Muscle layer of colon (tissue), 2 donors: ENCODE measurements around the gene MRPL49.

Experiments
- H3K27ac ChIP-seq: one replicate; pipeline ENCODE4 v1.7.0; 2013; ENCODE audit warnings: low read depth, mild to moderate bottlenecking, low read length, moderate library complexity
- H3K27me3 ChIP-seq, 2 donors: one replicate each; pipeline ENCODE4 v1.7.0; 2013; ENCODE audit warnings: low read length in 2 of 2, mild to moderate bottlenecking in 2 of 2; ENCODE audit not compliant: insufficient read depth in 2 of 2, control insufficient read depth in 1 of 2
- H3K36me3 ChIP-seq: one replicate; pipeline ENCODE4 v1.7.0; 2013; ENCODE audit warnings: mild to moderate bottlenecking, low read length; ENCODE audit not compliant: insufficient read depth
- H3K4me1 ChIP-seq: one replicate; pipeline ENCODE4 v1.7.0; 2013; ENCODE audit warnings: mild to moderate bottlenecking, low read length; ENCODE audit not compliant: insufficient read depth
- H3K4me3 ChIP-seq, 2 donors: one replicate each; pipeline ENCODE4 v1.7.0; 2013; ENCODE audit warnings: low read length in 2 of 2, low read depth in 1 of 2, mild to moderate bottlenecking in 1 of 2, moderate library complexity in 1 of 2
- H3K9ac ChIP-seq: one replicate; pipeline ENCODE4 v1.7.0; 2013; ENCODE audit warnings: low read length
- H3K9me3 ChIP-seq: one replicate; pipeline ENCODE4 v1.7.0; 2013; ENCODE audit warnings: mild to moderate bottlenecking, low read length
- donor health status: abdominal sarcoma.
- donor health status: Adenocarcinoma of cecum.

Gene MRPL49

GRCh38 chr11:65124480-65125196 is 2.5 kb downstream of the MRPL49 start:
- peaks cover 63% of the 10 kb centered on the region for H3K36me3 ChIP-seq
- no peak overlapping the region for H3K4me3 ChIP-seq
- no peaks in the 10 kb centered on the region for H3K9me3 ChIP-seq
- H3K4me1 ChIP-seq: peaks cover 11% of the 10 kb centered on the region
- no peaks in the 10 kb centered on the region for H3K27me3 ChIP-seq
- no peak overlapping the region for H3K9ac ChIP-seq
- no peak overlapping the region for H3K27ac ChIP-seq

GRCh38 chr11:65125197-65126056 is 3.3 kb downstream of the MRPL49 start:
- Histone ChIP-seq H3K27ac (no peak overlapping the region), H3K9me3 (no peaks in the 10 kb centered on the region), H3K9ac (no peak overlapping the region), H3K36me3 (peaks cover 63% of the 10 kb centered on the region), H3K4me3 (no peak overlapping the region), H3K27me3 (no peaks in the 10 kb centered on the region), H3K4me1 (peaks cover 11% of the 10 kb centered on the region)

GRCh38 chr11:65126624-65127274 is 4.6 kb downstream of the MRPL49 start:
- no peaks in the 10 kb centered on the region for H3K27me3 ChIP-seq
- H3K9ac ChIP-seq: no peak overlapping the region
- H3K4me3 ChIP-seq: no peak overlapping the region
- H3K9me3 ChIP-seq: no peaks in the 10 kb centered on the region
- H3K36me3 ChIP-seq: peaks cover 69% of the 10 kb centered on the region
- H3K4me1 ChIP-seq: no peaks in the 10 kb centered on the region
- no peak overlapping the region for H3K27ac ChIP-seq

- Histone ChIP-seq H3K4me1 (peaks cover 4% of the 10 kb centered on the region), H3K27me3 (no peaks in the 10 kb centered on the region), H3K27ac (no peak overlapping the region), H3K36me3 (peaks cover 78% of the 10 kb centered on the region), H3K9me3 (no peaks in the 10 kb centered on the region), H3K9ac (no peak overlapping the region), H3K4me3 (no peak overlapping the region)
Observed at GRCh38 chr11:65127473-65128181, 5.5 kb downstream of the MRPL49 start.

GRCh38 chr11:65128182-65129145 is 6.3 kb downstream of the MRPL49 start:
- H3K27ac ChIP-seq: no peak overlapping the region

GRCh38 chr11:65129649-65130441 is 7.7 kb downstream of the MRPL49 start:
- no peak overlapping the region for H3K9ac ChIP-seq
- no peaks in the 10 kb centered on the region for H3K9me3 ChIP-seq
- H3K4me1 ChIP-seq: peaks cover 16% of the 10 kb centered on the region
- no peak overlapping the region for H3K27ac ChIP-seq
- H3K4me3 ChIP-seq: no peak overlapping the region
- H3K27me3 ChIP-seq: no peaks in the 10 kb centered on the region
- peaks cover 75% of the 10 kb centered on the region for H3K36me3 ChIP-seq

More at GRCh38 chr11:65128182-65129145, 6.3 kb downstream of the MRPL49 start:
- Histone ChIP-seq H3K4me1 (peaks cover 12% of the 10 kb centered on the region), H3K9ac (no peak overlapping the region), H3K27me3 (no peaks in the 10 kb centered on the region), H3K9me3 (no peaks in the 10 kb centered on the region), H3K36me3 (peaks cover 83% of the 10 kb centered on the region), H3K4me3 (no peak overlapping the region)

- Histone ChIP-seq H3K4me3 (no peak overlapping the region), H3K27me3 (no peaks in the 10 kb centered on the region), H3K9me3 (no peaks in the 10 kb centered on the region), H3K4me1 (peaks cover 20% of the 10 kb centered on the region), H3K27ac (no peak overlapping the region), H3K9ac (no peak overlapping the region), H3K36me3 (peaks cover 70% of the 10 kb centered on the region)
Observed at GRCh38 chr11:65130631-65131416, 8.7 kb downstream of the MRPL49 start.

- H3K27ac ChIP-seq: no peak overlapping the region
- no peaks in the 10 kb centered on the region for H3K9me3 ChIP-seq
- H3K36me3 ChIP-seq: peaks cover 66% of the 10 kb centered on the region
- H3K4me3 ChIP-seq: no peak overlapping the region
- H3K27me3 ChIP-seq: no peaks in the 10 kb centered on the region
- H3K9ac ChIP-seq: no peak overlapping the region
- H3K4me1 ChIP-seq: peaks cover 20% of the 10 kb centered on the region
Observed at GRCh38 chr11:65131417-65131776, 9.3 kb downstream of the MRPL49 start.

GRCh38 chr11:65131895-65132237 is 9.7 kb downstream of the MRPL49 start:
- H3K27me3 ChIP-seq: no peaks in the 10 kb centered on the region
- no peak overlapping the region for H3K4me3 ChIP-seq
- H3K27ac ChIP-seq: no peak overlapping the region
- peaks cover 61% of the 10 kb centered on the region for H3K36me3 ChIP-seq
- H3K4me1 ChIP-seq: peaks cover 20% of the 10 kb centered on the region
- H3K9me3 ChIP-seq: no peaks in the 10 kb centered on the region
- H3K9ac ChIP-seq: no peak overlapping the region
